Stimulated activated CD4-positive, alpha-beta T cell treated with anti-CD3 and anti-CD28 coated beads, Interleukin-12 subunit alpha, Interleukin-12 subunit beta, amount 100 ng/mL, for 4 hours (primary cell): ENCODE data around the gene FBXO45.
A peak's percentile ranks its signal among the peaks of the same experiment; 100 is the strongest.
"Not testable (repeated sequence)": the region's sequence is repeated elsewhere in the genome, so short reads cannot be mapped to it uniquely, and the experiment has no call there.

Experiments
- DNase-seq: peaks from one replicate; pipeline ENCODE4 v3.0.0-alpha.2; 2020

The FBXO45 gene, protein sequence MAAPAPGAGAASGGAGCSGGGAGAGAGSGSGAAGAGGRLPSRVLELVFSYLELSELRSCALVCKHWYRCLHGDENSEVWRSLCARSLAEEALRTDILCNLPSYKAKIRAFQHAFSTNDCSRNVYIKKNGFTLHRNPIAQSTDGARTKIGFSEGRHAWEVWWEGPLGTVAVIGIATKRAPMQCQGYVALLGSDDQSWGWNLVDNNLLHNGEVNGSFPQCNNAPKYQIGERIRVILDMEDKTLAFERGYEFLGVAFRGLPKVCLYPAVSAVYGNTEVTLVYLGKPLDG

DNA sequence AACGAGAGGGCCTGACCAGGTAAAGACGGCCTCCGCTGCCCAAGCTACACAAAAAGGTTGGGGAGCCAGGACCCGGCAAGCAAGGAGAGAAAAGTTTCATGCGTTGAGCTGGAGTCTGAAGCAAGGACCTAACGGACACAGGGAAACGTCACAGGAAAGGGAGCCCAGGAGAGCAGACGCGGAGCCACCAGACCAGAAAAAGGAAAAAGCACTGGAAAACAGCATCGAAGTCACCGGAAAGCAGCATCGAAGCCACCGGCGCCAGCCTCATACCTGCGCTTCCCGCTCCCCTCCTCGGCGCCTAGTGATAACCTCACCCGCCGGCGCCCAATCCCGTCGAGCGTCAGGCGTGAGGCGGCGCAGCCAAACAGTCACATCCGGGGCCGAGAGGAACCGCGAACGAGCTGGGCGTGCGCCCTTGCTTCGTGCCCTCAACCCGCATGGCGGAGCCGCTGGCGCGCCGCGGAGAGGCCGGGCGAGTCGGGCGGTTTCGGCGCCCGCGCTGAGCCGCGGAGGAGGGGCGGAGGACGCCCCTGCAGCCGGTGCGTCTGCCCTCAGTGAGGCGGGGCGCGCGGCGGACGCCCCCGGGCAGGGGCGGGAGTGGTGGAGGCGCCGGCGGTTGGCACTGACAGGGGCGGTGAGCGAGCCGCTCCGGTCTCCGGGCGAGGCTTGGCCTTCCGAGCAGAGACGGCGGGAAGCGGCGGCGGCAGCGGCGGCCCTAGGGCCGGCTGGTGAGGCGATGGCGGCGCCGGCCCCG lies at the start of gene FBXO45, which contains the start of gene WDR53:
Gene FBXO45 (plus strand): TSS at position 415 of the 757 bp plus-strand sequence. CDS start 325 bp downstream, at position 740.
Gene WDR53 (minus strand): TSS at position 309 of the 757 bp plus-strand sequence. CDS start 7,079 bp downstream, outside the sequence.
- peak; percentile 91 for DNase-seq

DNA sequence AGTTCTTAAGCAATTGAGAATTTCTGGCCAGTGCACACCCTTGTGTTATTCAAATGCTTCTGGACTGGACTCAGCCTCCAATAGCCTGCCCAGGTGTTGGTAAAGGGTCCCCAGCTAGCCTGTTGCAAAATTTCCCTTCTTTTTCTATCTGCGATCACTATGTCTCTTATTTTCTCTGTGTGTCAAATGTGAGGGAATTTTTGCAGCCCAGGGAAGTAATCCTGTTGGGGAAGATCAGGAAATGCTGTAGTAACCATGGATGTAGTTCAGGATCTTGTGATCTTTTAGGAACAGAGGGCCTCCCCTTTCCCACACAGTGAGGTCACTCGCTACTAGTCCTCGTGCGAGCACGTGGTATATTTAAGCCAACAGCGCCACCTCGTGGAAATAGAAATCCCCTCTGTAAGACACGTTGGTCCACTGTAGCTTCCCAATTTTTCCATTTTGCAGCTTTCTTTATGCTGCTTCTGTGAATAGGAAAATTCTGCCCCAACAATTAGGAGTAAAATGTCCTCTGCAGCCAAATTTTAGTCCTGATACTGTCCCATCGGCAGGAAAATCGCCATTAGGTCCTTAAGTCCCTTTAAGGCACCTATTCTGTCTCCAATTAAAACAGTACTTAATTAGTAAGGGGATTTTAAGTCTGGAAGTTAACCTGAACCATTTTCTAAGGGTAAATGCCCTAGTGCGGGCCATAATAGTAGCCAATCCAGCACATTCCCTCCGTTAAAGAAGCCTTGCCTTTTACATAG lies 49.3 kb upstream of the FBXO45 start:
- peak; percentile 36 for DNase-seq

DNA sequence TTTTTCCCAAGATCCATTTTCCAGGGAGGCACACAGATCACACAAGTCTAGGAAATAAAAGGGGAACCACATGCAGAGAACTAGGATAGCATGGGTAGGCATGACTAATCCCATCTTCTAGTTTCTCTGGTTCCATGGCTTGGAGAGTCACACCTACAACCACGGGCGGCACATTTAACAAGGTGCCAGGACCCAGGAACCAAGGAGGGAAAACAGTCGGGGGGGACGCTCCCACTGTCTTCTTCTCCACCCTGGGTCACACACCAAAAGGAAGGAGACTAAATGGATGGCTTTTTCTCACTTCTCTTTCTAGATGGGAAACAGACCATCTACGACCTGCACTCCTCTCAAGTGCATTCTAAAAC lies 48.8 kb upstream of the FBXO45 start:
- peak; percentile 24 for DNase-seq

DNA sequence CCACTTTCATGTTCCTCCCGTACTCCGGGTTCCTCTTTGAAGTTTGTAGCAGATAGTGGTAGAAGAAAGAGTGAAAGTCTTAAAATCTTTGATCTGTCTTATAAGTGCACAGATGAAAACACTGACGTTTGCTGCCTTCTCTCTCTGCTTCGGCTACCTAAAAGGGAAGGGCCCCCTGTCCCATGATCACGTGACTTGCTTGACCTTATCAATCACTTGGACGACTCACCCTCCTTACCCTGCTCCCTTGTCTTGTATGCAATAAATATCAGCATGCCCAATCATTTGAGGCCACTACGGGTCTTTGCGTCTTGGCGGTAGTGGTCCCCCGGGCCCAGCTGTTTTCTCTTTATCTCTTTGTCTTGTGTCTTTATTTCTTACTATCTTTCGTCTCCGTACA lies 47.2 kb upstream of the FBXO45 start:
- not testable (repeated sequence) for DNase-seq

DNA sequence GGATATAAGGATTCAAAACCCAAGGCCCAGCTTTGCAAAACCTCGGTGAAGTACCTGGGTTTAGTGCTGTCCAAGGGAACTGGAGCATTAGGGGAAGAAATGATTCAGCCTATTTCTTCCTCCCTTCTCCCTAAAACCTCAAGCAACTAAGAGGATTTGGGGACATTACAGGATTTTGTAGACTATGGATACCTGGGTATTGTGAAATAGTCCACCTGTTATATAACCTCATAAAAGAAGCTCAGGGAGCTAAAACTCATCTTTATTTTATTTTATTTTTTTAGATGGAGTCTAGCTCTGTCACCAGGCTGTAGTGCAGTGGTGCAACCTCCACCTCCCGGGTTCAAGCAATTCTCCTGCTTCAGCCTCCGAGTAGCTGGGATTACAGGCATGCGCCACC lies 44.6 kb upstream of the FBXO45 start:
- DNase-seq: no peak

DNA sequence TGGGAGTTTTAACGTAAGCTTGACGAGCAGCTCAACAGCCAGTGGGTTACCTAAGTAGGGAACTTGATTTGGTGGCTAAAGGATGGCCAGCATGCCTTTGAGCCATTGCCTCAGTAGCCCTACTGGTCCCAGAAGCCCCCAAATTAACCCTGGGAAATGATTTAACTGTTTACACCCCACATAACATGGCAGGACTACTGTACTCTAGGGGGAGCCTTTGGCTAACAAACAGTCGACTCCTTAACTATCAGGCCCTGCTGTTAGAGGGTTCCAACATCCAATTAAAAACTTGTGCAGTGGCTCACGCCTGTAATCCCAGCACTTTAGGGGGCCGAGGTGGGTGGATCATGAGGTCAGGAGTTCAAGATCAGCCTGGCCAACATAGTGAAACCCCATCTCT lies 43.9 kb upstream of the FBXO45 start:
- no peak for DNase-seq

DNA sequence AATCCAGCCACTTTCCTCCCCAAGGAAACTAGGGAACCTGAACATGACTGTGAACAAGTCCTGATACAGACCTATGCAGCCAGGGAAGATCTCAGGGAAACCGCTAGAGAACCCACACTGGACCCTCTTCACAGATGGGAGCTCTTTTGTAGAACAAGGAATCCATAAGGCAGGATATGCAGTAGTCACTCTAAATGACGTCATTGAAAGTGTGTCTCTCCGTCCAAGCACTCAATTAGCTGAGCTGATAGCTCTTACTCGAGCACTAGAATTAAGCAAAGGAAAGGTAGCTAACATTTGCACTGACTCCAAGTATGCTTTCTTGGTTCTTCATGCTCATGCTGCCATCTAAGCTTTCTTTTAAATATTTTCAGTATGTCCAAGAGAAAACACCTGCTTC lies 43.3 kb upstream of the FBXO45 start:
- no peak for DNase-seq

DNA sequence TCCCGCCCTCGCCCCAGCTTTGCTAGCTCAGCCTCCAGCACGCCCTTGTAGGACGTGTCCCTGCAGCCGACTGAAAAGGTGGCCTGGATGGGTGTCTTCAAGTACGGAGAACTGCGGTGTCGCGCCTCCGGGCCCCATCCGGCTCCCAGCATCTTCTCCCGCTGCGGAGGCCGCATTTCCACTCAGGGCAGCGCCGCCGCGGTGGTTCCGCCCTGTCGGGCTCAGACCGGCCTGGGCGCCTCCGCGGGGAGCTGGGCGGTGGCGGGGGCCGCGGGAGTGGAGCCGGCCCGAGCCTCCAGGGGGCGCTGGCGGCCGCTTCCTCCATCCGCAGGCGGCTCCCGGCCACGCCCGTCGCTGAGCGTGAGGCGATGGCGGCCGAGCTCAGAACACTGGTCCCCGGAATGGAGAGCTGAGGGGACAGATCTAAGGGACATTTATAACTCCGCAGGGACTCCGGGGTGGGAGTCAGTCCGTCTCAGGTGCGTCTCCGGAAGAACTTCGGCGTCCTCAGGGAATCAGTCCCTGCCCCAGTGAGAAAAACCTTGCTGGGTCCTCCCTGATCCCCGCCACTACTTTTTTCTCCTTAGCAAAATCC lies 39.7 kb upstream of the FBXO45 start:
- DNase-seq: peak; percentile 91

DNA sequence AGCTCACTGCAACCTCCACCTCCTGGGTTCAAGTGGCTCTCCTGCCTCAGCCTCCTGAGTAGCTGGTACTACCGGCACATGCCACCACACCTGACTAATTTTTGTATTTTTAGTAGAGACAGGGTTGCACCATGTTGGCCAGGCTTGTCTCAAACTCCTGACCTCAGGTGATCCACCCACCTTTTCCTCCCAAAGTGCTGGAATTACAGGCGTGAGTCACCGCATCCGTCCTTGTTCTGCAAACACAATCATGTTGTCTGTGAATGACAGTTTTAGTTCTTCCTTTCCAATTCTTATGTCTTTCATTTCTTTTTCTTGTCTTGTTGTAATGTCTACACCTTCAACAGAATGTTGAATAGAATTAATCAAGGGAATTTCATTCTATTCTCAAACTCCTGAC lies 37.0 kb upstream of the FBXO45 start:
- DNase-seq: no peak

DNA sequence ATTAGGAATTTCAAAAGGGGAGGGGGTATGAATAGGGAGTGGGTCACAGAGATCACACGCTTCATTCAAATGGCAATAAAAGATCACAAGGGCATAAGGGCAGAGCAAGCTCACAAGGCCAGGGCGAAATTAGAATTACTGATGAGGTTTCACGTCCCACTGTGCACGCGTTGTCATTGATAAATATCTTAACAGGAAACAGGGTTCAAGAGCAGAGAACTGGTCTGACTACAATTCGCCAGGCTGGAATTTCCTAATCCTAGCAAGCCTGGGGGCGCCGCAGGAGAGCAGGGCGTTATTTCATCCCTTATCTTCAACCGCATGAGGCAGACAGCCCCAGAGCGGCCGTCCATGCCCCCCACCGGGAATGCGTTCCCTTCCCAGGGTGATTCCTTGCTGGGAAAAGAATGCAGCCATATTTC lies 35.2 kb upstream of the FBXO45 start:
- DNase-seq: no peak

DNA sequence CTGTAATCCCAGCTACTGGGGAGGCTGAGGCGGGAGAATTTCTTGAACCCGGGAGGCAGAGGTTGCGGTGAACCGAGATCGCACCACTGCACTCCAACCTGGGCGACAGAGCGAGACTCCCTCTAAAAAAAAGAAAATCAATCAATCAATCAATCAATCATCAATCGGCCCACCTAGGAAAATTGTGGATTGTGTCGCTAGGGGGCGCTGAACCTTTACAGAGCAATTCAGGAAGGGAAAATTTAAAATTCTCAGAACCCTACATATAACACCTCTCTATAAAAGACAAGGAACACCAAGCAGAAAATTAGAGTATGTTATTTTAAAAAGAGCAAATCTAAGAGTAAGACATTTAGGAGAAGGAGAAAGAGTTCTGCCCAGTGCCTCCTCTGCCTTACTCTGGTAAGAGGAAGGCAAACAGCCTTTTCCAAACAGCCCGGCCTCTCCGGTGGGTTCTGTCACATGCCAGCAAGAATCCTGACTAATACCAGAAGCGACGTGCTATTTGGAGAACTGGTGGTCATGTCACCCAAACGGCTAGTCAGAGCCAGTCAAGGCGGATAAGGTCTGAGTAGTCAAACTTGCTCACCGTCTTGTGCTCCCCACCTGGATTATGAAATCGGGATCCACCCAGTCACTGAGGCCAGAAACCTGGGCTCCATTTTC lies 31.0 kb upstream of the FBXO45 start:
- DNase-seq: peak; percentile 66

DNA sequence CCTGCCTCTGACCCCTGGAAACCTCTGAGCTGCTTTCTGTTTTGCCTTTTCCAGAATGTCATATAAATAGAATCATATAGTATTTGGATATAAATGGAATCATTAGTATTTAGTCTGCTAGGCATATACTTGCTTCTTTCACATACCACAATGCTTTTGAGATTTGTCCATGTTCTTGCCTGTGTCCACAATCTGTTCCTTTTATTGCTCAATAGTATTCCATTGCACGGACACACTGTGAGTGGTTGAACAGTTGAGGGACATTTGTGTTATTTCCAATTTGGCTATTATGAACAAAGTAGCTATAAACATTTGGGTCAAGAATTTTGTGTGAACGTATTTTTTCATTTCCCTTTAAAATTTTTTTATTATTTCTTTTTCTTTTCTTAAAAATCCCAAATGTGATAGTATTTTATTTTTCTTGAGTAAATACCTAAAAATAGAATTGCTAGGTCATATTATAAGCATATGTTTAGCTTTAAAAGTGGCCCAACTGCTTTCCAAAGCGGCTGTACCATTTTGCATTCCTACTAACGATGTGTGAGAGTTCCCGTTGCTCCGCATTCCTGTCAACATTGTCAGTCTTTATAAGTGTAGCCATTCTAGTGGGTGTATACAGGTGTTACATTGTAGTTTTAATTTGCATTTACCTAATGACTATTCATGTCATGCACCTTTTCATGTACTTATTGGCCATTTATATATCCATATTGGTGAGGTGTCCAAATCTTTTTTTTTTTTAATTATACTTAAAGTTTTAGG lies 26.6 kb upstream of the FBXO45 start:
- DNase-seq: no peak

DNA sequence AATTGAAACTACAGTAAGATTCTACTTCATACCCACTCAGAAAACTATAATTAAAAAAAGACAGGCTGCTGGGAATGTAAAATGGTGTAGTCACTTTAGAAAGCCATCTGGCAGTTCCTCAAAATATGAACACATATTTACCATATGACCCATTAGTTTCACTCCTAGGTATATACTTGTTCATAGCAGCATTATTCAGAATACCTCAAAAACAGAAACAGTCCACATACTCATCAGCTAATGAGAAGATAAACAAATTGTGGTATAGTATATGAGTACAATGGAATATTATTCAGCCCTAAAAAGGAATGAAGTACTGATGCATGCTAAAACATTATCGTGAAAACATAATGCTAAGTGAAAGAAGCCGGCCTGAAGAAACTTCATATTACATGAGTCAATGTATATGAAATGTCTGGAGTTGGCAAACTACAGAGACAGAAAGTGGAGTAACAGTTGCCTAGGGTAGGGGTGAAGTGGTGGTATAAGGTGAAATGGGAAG lies 23.9 kb upstream of the FBXO45 start:
- DNase-seq: no peak

DNA sequence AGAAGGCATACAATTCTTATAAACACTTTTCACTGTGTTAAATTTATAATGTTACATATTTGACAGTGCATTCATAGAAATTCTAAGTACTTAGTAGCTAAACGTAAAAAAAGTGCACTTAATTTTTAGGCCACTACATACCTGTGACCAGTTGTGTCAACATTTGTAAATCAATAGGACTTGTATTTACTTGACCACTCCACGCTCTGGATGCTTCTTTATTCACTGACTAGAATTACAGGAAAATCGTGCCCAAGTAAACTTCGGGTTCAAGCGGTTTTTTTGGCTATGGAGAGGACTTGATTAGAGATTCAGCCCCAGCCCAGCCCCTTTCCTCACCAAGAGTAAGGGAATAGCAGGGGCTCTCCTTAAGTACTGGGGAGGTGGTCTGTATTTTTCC lies 21.9 kb upstream of the FBXO45 start:
- no peak for DNase-seq

DNA sequence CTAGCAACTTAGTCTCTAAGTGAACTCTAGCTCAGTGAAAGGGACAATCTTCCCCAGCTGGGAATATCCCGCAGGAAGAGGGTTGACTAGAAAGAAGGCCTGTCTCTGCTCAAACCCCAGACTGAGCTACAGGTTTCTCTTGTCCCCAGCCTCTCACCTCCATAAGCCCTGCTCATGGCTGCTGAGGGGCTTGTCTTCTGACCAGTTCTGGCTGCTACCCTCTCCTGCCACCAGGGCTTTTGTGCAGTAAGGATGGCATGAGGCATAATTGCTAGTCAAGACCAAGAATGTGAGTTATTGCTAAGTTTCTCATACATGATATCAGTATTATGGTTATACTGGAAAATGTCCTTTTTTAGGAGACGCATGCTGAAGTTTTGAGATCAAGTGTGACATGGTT lies 21.4 kb upstream of the FBXO45 start:
- DNase-seq: no peak

DNA sequence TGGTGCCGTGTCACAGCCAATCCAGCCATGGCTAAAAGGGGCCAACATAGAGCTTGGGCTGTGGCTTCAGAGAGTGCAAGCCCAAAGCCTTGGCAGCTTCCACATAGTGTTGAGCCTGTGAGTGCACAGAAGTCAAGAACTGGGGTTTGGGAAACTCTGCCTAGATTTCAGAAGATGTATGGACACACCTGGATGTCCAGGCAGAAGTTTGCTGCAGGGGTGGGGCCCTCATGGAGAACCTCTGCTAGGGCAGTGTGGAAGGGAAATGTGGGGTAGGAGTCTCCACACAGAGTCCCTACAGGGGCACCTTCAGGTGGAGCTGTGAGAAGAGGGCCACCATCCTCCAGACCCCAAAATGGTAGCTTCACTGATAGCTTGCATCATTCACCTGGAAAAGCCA lies 19.1 kb upstream of the FBXO45 start:
- DNase-seq: not testable (repeated sequence)

DNA sequence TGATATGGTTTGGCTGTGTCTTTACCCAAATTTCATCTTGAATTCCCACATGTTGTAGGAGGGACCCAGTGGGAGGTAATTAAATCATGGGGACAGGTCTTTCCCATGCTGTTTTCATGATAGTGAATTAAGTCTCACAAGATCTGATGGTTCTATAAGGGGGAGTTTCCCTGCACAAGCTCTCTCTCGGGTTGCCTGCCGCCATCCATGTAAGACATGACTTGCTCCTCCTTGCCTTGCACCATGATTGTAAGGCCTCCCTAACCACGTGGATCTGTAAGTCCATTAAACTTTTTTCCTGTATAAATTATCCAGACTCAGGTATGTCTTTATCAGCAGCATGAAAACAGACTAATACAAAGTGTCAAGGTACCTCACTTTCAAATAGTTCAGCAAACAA lies 18.3 kb upstream of the FBXO45 start:
- not testable (repeated sequence) for DNase-seq

DNA sequence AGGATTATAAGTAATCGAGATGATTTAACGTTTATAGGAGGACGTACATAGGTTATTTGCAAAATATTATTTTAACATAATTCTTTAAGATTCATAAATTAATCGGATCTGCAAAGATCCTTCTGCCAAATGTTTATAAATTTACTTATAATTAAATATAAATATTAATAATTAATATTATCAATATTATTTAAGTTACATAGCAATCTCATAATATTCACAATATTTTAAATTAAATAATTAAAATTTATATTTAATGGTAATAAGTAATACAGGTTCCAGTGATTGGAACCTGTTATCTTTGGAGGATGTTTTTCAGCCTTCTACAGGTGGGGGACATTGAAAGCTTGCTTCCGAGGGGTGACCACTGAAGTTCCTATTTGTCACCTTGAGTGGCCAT lies 16.2 kb upstream of the FBXO45 start:
- DNase-seq: no peak

DNA sequence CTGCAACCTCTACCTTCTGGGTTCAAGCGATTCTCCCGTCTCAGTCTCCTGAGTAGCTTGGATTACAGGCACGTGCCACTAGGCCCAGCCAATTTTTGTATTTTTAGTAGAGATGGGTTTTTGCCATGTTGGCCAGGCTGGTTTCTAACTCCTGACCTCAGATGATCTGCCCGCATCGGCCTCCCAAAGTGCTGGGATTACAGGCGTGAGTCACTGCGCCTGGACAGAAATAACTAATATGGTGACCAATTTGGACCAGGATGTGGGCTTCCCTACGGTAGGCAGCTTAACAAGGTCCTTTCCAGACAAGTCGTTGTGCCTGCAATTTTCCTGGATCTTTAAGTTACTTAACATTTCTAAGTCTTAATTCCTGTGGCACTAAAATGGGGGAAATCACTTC lies 14.9 kb upstream of the FBXO45 start:
- DNase-seq: no peak

DNA sequence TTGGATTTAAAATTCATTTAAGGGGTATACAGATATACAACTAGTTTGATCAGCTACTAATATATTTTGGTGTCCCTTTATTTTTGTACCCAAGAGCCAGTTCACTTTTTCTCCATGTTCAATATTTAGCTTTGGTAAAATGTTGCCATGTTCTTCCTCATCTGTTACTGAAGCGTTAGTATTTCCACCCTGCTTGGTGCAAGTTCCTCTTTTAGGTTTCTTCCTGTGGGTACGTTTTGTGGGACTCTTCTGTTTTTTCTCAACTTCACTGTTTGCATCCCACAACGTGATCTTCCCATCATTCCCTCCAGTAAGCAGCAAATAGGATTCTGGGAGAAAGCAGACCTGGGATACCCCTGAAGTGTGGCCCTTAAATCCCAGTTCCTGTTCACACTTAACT lies 14.3 kb upstream of the FBXO45 start:
- DNase-seq: no peak

DNA sequence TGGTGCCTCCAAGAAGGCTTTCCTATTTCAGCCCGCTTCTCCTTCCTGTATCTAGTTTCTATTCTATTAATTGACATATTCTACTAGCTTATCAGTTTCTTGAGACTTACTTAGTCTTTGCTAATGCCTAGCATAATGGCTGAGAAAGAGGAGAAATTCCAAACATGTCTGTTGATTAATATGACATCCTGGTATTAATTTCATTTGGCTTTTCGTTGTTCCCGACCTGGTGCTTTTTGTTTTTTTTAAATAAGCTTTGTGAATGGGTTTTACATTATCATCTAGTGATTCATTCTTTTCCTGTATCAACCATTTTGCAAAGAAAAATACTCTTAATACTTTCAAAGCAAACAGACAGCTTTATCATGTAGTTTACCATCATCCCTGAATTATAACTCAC lies 13.2 kb upstream of the FBXO45 start:
- no peak for DNase-seq

DNA sequence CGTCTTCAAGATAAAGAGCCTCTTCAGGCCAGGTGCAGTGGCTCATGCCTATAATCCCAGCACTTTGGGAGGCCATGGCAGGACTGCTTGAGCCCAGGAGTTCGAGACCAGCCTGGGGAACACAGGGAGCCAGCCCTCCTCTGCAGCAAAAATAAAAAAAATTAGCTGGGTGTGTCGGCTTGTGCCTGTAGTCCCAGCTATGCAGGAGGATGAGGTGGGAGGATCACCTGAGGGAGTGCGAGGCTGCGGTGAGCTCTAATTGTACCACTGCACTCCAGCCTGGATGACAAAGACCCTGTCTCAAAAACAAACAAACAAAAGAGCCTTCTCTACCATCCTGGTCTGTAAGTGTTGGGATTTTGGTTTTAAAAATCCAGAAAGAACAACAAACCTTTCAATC lies 11.2 kb upstream of the FBXO45 start:
- no peak for DNase-seq
